Measurements from ENCODE around the gene SLC41A3.
"Not testable (repeated sequence)": the region's sequence is repeated elsewhere in the genome, so short reads cannot be mapped to it uniquely, and the experiment has no call there.

SLC41A3 gene

DNA sequence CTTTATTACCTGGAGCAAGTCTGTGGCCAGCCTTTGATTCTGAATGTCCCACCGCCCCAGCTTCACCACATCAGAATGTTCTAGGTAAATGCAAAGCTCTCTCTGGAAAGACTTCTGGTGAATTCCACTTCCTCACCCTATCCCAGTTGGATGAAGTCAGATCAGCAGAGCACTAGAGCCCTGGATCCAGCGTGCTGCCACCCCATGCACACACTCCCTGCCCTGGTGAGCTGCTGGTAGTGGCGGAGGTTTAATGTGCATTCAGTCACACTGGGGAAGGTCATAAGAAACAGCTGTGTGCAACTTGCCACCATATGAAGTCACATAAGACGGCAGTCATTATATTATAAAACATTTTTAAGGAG lies 16.3 kb upstream of the SLC41A3 start:
- peaks cover 4 to 5% of the 10 kb centered on the region in 2 donors for H3K9me3 ChIP-seq (ENCODE audit: control insufficient read depth in 1 of 2, low read length in 2 of 2)
- no peaks in the 10 kb centered on the region for H3K4me1 ChIP-seq (ENCODE audit: control insufficient read depth in 1 of 2, insufficient read depth in 2 of 2, low read length in 2 of 2)
- H3K4me3 ChIP-seq (ENCODE audit: low read depth in 1 of 2, low read length in 2 of 2): no peak overlapping the region
- no peaks in the 10 kb centered on the region for H3K36me3 ChIP-seq (ENCODE audit: control insufficient read depth in 1 of 2, insufficient read depth in 2 of 2, low read length in 2 of 2)
- H3K27ac ChIP-seq (ENCODE audit: low read depth, low read length): no peak overlapping the region
- H3K9ac ChIP-seq (ENCODE audit: low read depth in 1 of 2, low read length in 2 of 2): no peak overlapping the region
- no peaks in the 10 kb centered on the region for H3K27me3 ChIP-seq (ENCODE audit: control insufficient read depth in 1 of 2, insufficient read depth in 2 of 2, low read length in 2 of 2)

GRCh38 chr3:126098391-126098858 lies 14.5 kb upstream of the SLC41A3 start:
- no peak overlapping the region for H3K4me3 ChIP-seq (ENCODE audit: low read depth in 1 of 2, low read length in 2 of 2)
- no peaks in the 10 kb centered on the region for H3K27me3 ChIP-seq (ENCODE audit: control insufficient read depth in 1 of 2, insufficient read depth in 2 of 2, low read length in 2 of 2)
- H3K4me1 ChIP-seq (ENCODE audit: control insufficient read depth in 1 of 2, insufficient read depth in 2 of 2, low read length in 2 of 2): no peaks in the 10 kb centered on the region
- peaks cover 4 to 9% of the 10 kb centered on the region in 2 donors for H3K9me3 ChIP-seq (ENCODE audit: control insufficient read depth in 1 of 2, low read length in 2 of 2)
- H3K9ac ChIP-seq (ENCODE audit: low read depth in 1 of 2, low read length in 2 of 2): no peak overlapping the region
- H3K27ac ChIP-seq (ENCODE audit: low read depth, low read length): no peak overlapping the region
- no peaks in the 10 kb centered on the region for H3K36me3 ChIP-seq (ENCODE audit: control insufficient read depth in 1 of 2, insufficient read depth in 2 of 2, low read length in 2 of 2)

DNA sequence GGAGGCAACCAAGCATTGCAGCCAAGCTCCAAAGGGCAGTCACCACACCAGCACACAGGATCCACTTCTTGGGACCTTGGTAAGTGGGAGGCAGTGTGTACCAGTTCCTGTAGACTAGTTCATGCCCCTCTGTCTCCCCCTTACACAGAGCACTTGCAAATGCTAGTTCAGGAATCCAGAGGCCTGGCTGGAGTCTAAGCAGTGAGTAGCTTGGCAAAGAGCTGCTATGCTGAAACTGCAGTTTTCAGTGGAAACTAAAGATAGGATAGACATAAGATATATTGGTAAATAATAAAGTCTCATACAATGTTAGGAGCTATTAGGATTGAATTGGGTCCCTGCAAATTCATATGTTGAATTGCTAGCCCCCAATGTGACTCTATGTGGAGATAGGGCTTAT lies 13.9 kb upstream of the SLC41A3 start:
- H3K27ac ChIP-seq (ENCODE audit: low read depth, low read length): no peak overlapping the region

GRCh38 chr3:126096274-126096673 lies 12.3 kb upstream of the SLC41A3 start:
- not testable (repeated sequence) for H3K9me3 ChIP-seq (ENCODE audit: control insufficient read depth in 1 of 2, low read length in 2 of 2); H3K9ac ChIP-seq (ENCODE audit: low read depth in 1 of 2, low read length in 2 of 2); H3K4me1 ChIP-seq (ENCODE audit: control insufficient read depth in 1 of 2, insufficient read depth in 2 of 2, low read length in 2 of 2); H3K36me3 ChIP-seq (ENCODE audit: control insufficient read depth in 1 of 2, insufficient read depth in 2 of 2, low read length in 2 of 2); H3K27me3 ChIP-seq (ENCODE audit: control insufficient read depth in 1 of 2, insufficient read depth in 2 of 2, low read length in 2 of 2); H3K27ac ChIP-seq (ENCODE audit: low read depth, low read length); H3K4me3 ChIP-seq (ENCODE audit: low read depth in 1 of 2, low read length in 2 of 2)

More for the DNA sequence above, 13.9 kb upstream of the SLC41A3 start:
- no peaks in the 10 kb centered on the region for H3K36me3 ChIP-seq (ENCODE audit: control insufficient read depth in 1 of 2, insufficient read depth in 2 of 2, low read length in 2 of 2)
- H3K4me1 ChIP-seq (ENCODE audit: control insufficient read depth in 1 of 2, insufficient read depth in 2 of 2, low read length in 2 of 2): no peaks in the 10 kb centered on the region
- no peak overlapping the region for H3K9ac ChIP-seq (ENCODE audit: low read depth in 1 of 2, low read length in 2 of 2)
- no peak overlapping the region for H3K4me3 ChIP-seq (ENCODE audit: low read depth in 1 of 2, low read length in 2 of 2)
- no peaks in the 10 kb centered on the region for H3K27me3 ChIP-seq (ENCODE audit: control insufficient read depth in 1 of 2, insufficient read depth in 2 of 2, low read length in 2 of 2)
- H3K9me3 ChIP-seq (ENCODE audit: control insufficient read depth in 1 of 2, low read length in 2 of 2): peaks cover 4 to 9% of the 10 kb centered on the region in 2 donors

DNA sequence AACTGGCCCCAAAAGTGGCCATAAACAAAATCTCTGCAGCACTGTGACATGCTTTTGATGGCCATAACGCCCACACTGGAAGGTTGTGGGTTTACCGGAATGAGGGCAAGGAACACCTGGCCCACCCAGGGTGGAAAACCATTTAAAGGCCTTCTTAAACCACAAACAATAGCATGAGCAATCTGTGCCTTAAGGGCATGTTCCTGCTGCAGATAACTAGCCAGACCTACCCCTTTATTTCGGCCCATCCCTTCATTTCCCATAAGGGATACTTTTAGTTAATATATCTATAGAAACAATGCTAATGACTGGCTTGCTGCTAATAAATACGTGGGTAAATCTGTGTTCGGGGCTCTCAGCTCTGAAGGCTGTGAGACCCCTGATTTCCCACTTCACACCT lies 8.2 kb upstream of the SLC41A3 start:
- H3K27me3 ChIP-seq (ENCODE audit: control insufficient read depth in 1 of 2, insufficient read depth in 2 of 2, low read length in 2 of 2); H3K4me3 ChIP-seq (ENCODE audit: low read depth in 1 of 2, low read length in 2 of 2); H3K36me3 ChIP-seq (ENCODE audit: control insufficient read depth in 1 of 2, insufficient read depth in 2 of 2, low read length in 2 of 2); H3K9me3 ChIP-seq (ENCODE audit: control insufficient read depth in 1 of 2, low read length in 2 of 2); H3K4me1 ChIP-seq (ENCODE audit: control insufficient read depth in 1 of 2, insufficient read depth in 2 of 2, low read length in 2 of 2); H3K9ac ChIP-seq (ENCODE audit: low read depth in 1 of 2, low read length in 2 of 2); H3K27ac ChIP-seq (ENCODE audit: low read depth, low read length): not testable (repeated sequence)

GRCh38 chr3:126087552-126088175 lies 3.7 kb upstream of the SLC41A3 start:
- H3K9me3 ChIP-seq (ENCODE audit: control insufficient read depth in 1 of 2, low read length in 2 of 2): no peaks in the 10 kb centered on the region
- no peaks in the 10 kb centered on the region for H3K27me3 ChIP-seq (ENCODE audit: control insufficient read depth in 1 of 2, insufficient read depth in 2 of 2, low read length in 2 of 2)
- no peaks in the 10 kb centered on the region for H3K36me3 ChIP-seq (ENCODE audit: control insufficient read depth in 1 of 2, insufficient read depth in 2 of 2, low read length in 2 of 2)
- H3K4me1 ChIP-seq (ENCODE audit: control insufficient read depth in 1 of 2, insufficient read depth in 2 of 2, low read length in 2 of 2): peaks cover 3 to 8% of the 10 kb centered on the region in 2 donors
- no peak overlapping the region for H3K4me3 ChIP-seq (ENCODE audit: low read depth in 1 of 2, low read length in 2 of 2)
- no peak overlapping the region for H3K9ac ChIP-seq (ENCODE audit: low read depth in 1 of 2, low read length in 2 of 2)
- H3K27ac ChIP-seq (ENCODE audit: low read depth, low read length): no peak overlapping the region

- Histone ChIP-seq H3K27me3 (ENCODE audit: control insufficient read depth in 1 of 2, insufficient read depth in 2 of 2, low read length in 2 of 2) (no peaks in the 10 kb centered on the region), H3K4me3 (ENCODE audit: low read depth in 1 of 2, low read length in 2 of 2) (no peak overlapping the region), H3K27ac (ENCODE audit: low read depth, low read length) (no peak overlapping the region), H3K9ac (ENCODE audit: low read depth in 1 of 2, low read length in 2 of 2) (no peak overlapping the region), H3K4me1 (ENCODE audit: control insufficient read depth in 1 of 2, insufficient read depth in 2 of 2, low read length in 2 of 2) (peaks cover 3 to 14% of the 10 kb centered on the region in 2 donors), H3K9me3 (ENCODE audit: control insufficient read depth in 1 of 2, low read length in 2 of 2) (no peaks in the 10 kb centered on the region), H3K36me3 (ENCODE audit: control insufficient read depth in 1 of 2, insufficient read depth in 2 of 2, low read length in 2 of 2) (no peaks in the 10 kb centered on the region)
Observed at GRCh38 chr3:126085841-126086240, 1.9 kb upstream of the SLC41A3 start.

DNA sequence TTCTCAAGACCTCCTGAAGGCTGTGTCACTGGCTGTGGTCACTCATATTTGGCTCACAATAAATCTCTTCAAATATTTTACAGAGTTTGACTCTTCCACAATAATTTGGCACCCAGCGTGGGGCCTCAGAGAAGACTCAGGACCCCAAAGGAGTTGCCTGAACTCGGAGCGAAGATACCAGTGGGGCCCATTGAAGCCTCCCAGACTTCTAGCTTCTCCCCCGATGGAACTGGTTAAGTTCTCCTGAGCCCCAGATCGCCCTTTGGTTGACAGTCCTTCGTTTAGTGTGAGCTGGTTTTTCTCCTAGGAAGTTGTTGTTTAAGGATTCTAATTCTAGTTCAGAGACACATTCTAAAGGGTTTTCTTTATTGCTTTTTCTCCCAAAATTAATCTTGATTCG lies 1.4 kb upstream of the SLC41A3 start:
- H3K27ac ChIP-seq (ENCODE audit: low read depth, low read length): no peak overlapping the region
- no peak overlapping the region for H3K4me3 ChIP-seq (ENCODE audit: low read depth in 1 of 2, low read length in 2 of 2)
- no peaks in the 10 kb centered on the region for H3K27me3 ChIP-seq (ENCODE audit: control insufficient read depth in 1 of 2, insufficient read depth in 2 of 2, low read length in 2 of 2)
- peaks cover 3 to 14% of the 10 kb centered on the region in 2 donors for H3K4me1 ChIP-seq (ENCODE audit: control insufficient read depth in 1 of 2, insufficient read depth in 2 of 2, low read length in 2 of 2)
- H3K9me3 ChIP-seq (ENCODE audit: control insufficient read depth in 1 of 2, low read length in 2 of 2): no peaks in the 10 kb centered on the region
- no peak overlapping the region for H3K9ac ChIP-seq (ENCODE audit: low read depth in 1 of 2, low read length in 2 of 2)
- H3K36me3 ChIP-seq (ENCODE audit: control insufficient read depth in 1 of 2, insufficient read depth in 2 of 2, low read length in 2 of 2): no peaks in the 10 kb centered on the region

- Histone ChIP-seq H3K9me3 (ENCODE audit: control insufficient read depth in 1 of 2, low read length in 2 of 2) (no peaks in the 10 kb centered on the region), H3K27ac (ENCODE audit: low read depth, low read length) (no peak overlapping the region), H3K36me3 (ENCODE audit: control insufficient read depth in 1 of 2, insufficient read depth in 2 of 2, low read length in 2 of 2) (no peaks in the 10 kb centered on the region), H3K4me3 (ENCODE audit: low read depth in 1 of 2, low read length in 2 of 2) (peak overlapping the region; percentile 75 to 84), H3K9ac (ENCODE audit: low read depth in 1 of 2, low read length in 2 of 2) (peak overlapping the region; percentile 18 to 78), H3K27me3 (ENCODE audit: control insufficient read depth in 1 of 2, insufficient read depth in 2 of 2, low read length in 2 of 2) (no peaks in the 10 kb centered on the region), H3K4me1 (ENCODE audit: control insufficient read depth in 1 of 2, insufficient read depth in 2 of 2, low read length in 2 of 2) (peaks cover 3 to 14% of the 10 kb centered on the region in 2 donors)
Observed at GRCh38 chr3:126084768-126085180, 850 bp upstream of the SLC41A3 start.

GRCh38 chr3:126083511-126083912 lies 412 bp downstream of the SLC41A3 start:
- Histone ChIP-seq H3K27me3 (ENCODE audit: control insufficient read depth in 1 of 2, insufficient read depth in 2 of 2, low read length in 2 of 2) (no peaks in the 10 kb centered on the region), H3K4me3 (ENCODE audit: low read depth in 1 of 2, low read length in 2 of 2) (peak overlapping the region; percentile 75 to 84), H3K4me1 (ENCODE audit: control insufficient read depth in 1 of 2, insufficient read depth in 2 of 2, low read length in 2 of 2) (peaks cover 3 to 14% of the 10 kb centered on the region in 2 donors), H3K36me3 (ENCODE audit: control insufficient read depth in 1 of 2, insufficient read depth in 2 of 2, low read length in 2 of 2) (no peaks in the 10 kb centered on the region), H3K27ac (ENCODE audit: low read depth, low read length) (peak overlapping the region; percentile 50), H3K9ac (ENCODE audit: low read depth in 1 of 2, low read length in 2 of 2) (peak overlapping the region; percentile 76 to 78), H3K9me3 (ENCODE audit: control insufficient read depth in 1 of 2, low read length in 2 of 2) (no peaks in the 10 kb centered on the region)

DNA sequence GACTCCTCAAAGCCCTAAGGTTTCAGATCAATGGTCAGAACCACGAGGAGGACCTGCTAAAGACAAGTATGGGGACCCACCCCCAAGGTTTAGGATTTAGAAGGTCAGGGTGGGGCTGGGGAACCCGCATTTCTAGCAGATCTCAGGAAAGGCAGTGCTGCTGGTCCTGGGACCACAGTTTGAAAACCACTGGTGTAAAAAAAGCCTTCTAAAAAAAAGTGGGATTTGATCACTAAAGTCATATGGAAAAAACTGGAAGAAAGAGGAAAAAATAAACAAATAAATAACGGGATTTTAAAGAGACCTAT lies 832 bp downstream of the SLC41A3 start:
- Histone ChIP-seq H3K9ac (ENCODE audit: low read depth in 1 of 2, low read length in 2 of 2) (peak overlapping the region; percentile 76 to 78), H3K4me3 (ENCODE audit: low read depth in 1 of 2, low read length in 2 of 2) (peak overlapping the region; percentile 75 to 84), H3K27ac (ENCODE audit: low read depth, low read length) (no peak overlapping the region)

More for the DNA sequence above, 832 bp downstream of the SLC41A3 start:
- H3K9me3 ChIP-seq (ENCODE audit: control insufficient read depth in 1 of 2, low read length in 2 of 2): no peaks in the 10 kb centered on the region
- H3K4me1 ChIP-seq (ENCODE audit: control insufficient read depth in 1 of 2, insufficient read depth in 2 of 2, low read length in 2 of 2): peaks cover 3 to 14% of the 10 kb centered on the region in 2 donors
- no peaks in the 10 kb centered on the region for H3K36me3 ChIP-seq (ENCODE audit: control insufficient read depth in 1 of 2, insufficient read depth in 2 of 2, low read length in 2 of 2)
- no peaks in the 10 kb centered on the region for H3K27me3 ChIP-seq (ENCODE audit: control insufficient read depth in 1 of 2, insufficient read depth in 2 of 2, low read length in 2 of 2)

Measured in duodenal mucosa (tissue), 2 donors.